ENCODE data around the gene CRTC1.

The CRTC1 gene

DNA sequence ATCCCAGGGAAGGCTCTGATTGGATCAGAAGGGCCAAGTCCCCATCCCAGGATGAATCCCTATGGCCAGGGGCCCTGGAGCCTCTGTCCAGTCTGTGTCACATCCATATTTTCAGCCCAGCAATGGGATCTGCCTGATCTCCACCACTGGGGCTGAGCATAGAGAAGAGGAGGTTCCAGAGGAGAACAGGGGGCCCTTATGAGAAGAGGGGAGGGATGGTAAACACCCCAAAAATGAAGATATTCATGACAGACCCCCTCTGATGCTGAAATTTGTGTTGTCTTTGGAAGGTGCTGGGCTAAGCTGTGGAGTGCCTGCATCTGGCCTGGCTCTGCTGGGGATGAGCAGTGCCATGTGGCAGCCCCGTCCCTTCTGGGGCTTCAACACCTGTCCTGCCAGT lies 32.2 kb upstream of the CRTC1 start:
- in situ Hi-C loops (cut with HindIII; ENCODE audit: low sequenced_read_pairs): no loop called here

DNA sequence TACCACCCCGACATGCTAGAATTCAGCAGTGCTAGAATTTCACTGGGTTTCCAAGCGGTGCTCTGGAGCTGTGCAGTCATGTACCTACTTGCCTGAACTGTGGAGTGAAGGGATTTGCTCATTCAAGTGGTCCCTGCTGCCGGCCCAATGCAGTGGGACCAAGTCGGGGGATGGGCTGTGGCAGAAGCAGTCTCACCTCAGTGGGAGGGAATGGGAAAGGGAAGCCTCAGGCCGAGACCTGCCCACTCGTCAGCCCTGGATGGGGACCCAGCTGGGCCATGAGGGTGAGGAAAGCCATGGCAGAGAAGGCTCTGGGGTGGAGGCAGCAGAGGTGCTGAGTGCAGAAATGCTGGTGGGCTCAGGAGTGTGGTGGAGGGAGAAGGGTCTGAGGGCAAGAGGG lies 31.7 kb upstream of the CRTC1 start:
- in situ Hi-C loops (cut with HindIII; ENCODE audit: low sequenced_read_pairs): no loop called here

DNA sequence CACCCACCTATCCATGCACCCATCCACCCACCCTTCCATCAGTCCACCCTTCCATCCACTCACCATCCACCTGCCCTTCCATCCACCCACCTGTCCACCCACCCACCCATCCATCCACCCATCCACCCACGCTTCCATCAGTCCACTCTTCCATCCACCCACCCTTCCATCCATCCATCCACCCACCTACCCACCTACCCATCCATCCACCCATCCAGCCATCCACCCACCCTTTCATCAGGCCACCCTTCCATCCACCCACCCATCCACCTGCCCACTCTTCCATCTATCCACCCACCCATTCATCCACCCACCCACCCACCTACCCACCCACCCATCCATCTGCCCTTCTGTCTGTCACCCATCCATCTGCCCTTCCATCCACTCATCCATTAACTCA lies 29.6 kb upstream of the CRTC1 start:
- in situ Hi-C loops (cut with HindIII; ENCODE audit: low sequenced_read_pairs): no loop called here

DNA sequence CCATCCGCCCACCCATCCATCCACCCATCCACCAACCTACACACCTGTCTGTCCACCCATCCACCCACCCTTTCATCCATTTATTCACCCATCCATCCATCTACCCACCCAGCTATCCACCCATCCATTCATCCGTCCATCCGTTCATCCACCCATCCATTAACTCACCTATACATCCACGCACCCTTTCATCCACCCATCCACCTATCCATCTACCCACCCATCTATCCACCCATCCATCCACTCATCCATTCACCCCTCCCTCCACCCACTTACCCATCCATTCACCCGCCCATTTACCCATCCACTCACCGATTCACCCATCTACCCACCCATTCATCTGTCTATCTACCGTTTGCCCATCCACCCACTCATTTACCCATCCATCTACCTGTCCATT lies 29.0 kb upstream of the CRTC1 start:
- in situ Hi-C loops (cut with HindIII; ENCODE audit: low sequenced_read_pairs): no loop called here

DNA sequence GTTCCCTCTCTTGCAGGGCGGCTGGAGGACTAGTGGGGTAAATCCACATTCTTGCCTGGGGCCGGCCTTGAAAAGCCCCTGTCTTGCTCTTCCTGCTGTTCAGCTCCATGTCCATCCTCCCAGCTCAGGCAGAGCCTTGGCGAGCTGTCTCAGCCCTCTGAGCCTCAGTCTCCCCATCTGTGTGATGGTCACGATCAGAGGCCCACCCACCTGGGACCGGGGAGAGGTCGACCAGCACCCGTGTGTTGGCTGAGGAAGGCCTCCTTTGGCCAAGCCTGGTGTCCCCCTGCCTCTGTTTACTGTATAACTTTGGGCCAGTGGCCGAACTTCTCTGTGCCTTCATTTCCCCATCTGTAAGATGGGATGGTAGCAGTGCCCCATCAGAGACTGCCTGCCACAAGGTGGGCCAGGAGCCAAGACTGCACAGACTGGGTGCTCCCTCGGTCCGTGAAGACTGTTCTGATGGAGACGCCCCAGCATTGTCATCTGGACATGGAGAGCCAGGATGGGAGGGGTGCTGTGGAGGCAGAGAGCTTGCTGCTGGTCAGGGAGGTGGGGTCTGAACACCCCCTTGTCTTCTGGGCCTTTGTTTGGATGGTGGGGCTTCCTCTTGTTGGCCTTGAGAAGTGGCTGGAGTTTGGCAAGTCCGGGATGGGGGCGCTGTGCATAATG lies 28.2 kb upstream of the CRTC1 start:
- in situ Hi-C loops (cut with HindIII; ENCODE audit: low sequenced_read_pairs): no loop called here

DNA sequence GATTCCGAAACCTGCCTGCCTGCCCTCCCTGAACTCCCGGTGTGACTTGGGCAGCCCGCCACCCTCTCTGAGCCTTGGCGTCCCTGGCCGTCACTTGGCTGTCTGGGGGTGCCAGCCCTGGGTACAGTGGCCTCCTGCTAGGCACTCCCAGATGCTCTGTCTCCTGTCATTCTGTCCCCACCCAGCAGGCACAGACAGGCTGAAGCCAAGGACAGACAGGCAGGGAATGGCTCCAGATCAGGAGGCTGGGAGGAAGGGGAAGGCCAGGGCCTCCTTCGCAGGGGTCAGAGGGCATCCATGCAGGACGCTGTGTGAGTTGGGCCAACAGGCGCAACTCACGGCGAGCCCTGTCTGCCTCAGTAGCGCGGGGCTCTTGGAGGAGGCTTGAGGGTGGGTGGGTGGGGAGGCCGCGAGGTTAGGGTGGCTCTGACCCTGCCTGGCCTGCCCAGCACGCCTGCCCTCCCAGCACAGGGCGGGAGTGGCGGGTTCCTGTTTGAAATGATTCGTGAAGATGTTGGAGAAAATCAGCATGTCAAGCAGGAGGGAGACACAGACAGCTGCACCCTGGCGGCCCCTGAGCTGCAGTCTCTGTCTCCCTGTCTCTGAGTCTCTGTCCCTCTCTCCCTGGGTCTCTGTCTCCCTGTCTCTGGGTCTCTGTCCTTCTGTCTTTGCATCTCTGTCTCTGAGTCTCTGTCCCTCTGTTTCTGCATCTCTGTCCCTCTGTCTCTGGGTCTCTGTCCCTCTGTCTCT lies 27.0 kb upstream of the CRTC1 start:
- in situ Hi-C loops (cut with HindIII; ENCODE audit: low sequenced_read_pairs): no loop called here

DNA sequence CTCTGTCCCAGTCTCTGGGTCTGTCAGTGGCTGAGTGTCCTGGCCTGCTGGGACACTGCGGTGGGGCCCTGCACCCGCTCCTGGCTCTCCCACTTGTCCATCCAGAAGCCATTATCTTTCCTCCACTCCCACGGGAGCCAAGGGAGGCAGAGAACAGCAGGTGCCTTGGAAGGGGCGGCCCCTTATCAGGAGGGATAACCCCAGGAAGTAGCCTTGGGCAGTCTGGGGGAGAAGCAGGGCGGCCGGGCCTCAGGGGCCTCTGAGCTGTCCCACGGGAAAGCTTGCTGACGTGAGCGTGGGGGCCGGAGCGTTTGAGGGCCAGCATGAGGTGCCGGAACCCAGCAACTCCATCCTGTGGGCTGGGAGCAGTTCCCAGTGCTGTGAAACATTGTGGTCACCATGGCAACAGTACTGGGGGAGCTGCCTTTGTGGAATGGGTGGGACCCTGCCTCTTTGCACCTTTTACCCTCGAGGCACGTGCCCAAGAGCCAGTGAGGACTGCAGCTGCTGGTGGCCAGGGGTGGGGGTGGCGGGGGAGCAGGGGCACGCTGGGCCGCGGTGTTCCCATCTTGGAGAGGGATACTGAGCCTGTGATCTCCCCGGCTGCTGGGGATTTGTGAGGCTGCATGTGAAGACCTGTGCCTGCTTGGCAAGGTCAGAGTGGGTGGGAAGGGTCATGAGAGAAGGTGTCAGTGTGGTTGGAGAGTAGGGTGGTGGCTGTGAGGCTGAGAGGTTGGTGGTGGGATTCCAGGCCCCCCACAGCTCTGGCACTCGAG lies 25.7 kb upstream of the CRTC1 start:
- in situ Hi-C loops (cut with HindIII; ENCODE audit: low sequenced_read_pairs): no loop called here

DNA sequence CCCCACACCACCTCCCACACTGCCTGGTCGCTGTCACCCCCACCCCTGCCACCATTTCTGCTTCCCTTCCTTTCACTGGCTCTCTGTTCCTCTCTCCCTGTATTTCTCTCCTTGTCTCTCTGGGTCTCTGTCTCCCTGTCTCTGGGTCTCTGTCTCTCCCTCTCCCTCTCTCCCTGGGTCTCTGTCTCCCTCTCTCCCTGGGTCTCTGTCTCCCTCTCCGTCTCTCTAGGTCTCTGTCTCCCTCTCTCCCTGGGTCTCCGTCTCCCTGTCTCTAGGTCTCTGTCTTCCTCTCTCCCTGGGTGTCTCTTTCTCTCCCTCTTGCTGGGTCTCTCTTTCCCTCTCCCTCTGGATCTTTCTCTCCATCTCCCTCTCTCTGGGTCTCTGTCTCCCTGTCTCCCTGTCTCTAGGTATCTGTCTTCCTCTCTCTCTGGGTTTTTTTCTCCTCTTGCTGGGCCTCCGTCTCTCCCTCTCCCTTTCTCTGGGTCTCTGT lies 25.1 kb upstream of the CRTC1 start:
- in situ Hi-C loops (cut with HindIII; ENCODE audit: low sequenced_read_pairs): no loop called here

DNA sequence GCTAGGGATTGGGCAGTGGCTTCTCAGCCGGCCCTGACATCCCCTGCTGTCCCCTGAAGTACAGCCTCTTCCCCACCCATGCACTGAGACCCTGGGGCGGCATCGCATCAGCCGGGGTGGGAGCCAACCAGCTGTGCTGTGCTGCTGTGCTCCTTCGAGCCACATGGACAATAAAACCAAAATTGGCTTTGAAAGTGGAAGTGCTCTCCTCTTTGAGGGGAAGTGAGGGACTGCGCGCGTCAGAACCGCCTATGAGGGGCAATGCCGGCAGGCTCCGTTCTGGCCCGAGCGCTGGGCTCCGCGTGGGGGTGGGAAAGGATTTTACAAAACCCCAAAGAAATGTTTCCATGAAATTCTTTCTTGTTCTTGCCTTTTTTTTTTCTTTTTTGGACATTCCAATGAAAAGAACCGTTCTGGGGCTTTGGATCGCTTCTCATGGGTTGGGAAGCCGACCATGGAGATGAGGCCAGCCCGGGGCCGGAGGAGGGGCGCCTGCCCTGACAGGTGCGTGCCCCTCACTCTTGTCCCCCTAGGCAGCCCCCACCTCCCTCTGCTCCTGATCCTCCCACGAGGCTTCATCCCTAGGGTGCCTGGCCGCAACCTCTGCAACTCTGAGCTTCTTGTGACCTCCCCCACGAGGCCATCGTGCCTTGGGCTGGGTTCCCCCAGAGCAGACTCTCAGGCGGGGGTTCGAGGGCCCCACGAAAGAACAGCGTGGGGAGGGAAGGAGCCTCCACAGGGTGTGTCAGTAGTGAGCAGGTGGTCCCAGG lies 24.0 kb upstream of the CRTC1 start:
- in situ Hi-C loops (cut with HindIII; ENCODE audit: low sequenced_read_pairs): no loop called here

DNA sequence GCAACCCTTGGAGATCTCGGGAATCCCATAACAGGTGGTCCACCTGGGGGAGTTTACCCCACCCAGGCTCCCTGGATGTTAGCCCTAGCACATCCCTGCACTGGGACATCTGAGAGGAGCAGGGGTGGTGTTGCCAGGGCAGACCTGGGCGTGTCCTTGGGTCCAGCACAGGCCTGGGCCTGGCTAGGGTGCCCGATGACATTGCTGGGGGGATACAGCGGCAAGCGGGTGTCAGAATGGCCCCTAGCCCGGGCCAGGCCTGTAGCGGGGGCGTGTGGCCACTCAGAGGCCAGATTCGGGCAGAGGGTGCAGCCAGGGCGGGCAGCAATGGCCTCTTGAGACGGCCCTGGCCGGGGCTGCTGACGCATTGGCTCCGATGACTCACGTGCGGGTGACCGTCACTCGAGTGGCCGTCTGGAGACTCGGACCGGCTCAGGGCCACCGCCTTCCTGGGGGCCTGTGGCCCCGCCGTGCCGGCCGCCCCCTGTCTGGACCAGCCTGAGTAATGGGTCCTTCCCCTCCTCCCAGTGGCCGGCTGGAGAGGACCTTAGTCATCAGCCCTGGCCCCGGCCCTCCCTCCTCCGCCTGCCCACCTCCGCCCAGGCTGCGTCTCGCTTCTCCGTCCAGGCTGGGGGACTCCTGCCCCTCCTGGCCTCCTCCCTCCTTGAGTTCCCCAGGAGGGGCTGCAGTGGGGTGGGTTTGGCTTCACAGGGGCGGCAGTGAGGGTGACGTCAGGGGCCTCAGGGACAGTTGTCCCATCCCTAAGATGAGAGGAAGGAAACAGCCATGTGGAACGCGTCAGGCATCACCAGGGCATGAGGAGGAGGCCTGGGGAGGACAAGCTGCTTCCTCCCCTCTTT lies 23.2 kb upstream of the CRTC1 start:
- in situ Hi-C loops (cut with HindIII; ENCODE audit: low sequenced_read_pairs): no loop called here

DNA sequence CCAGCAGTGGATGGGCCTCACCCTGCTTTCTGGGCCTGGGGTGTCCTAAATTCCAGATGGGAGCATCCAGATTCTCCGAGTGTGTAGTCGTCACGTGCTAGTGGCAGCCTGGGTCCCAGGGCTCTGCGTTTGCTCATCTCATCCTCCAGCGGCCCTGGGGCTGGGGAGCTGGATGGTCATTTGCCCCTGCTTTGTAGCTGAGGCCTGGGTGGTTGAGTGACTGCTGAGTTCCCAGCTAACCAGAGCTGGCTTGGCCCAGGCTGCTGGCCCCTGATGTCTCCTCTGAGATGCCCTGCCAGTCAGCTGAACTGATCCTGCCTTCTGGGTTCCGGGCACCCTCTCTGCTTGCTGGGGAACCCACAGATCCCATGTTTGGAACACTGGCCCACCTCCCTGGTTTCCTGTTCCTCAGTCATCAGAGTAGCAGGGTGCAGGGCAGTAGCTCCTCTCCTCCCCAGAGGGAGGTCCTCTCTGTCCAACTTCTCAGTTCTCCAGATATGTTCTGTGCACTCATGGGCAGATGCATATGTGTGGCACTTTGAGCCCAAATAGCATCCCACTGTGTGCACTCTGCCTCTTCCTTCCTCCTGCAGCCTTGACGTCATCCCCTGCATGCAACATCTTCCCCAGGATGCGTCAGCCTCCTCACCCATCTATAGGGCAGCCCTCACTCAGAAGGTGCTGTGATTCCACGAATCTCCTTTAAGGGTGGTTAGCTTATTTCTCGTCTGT lies 22.4 kb upstream of the CRTC1 start:
- in situ Hi-C loops (cut with HindIII; ENCODE audit: low sequenced_read_pairs): no loop called here

DNA sequence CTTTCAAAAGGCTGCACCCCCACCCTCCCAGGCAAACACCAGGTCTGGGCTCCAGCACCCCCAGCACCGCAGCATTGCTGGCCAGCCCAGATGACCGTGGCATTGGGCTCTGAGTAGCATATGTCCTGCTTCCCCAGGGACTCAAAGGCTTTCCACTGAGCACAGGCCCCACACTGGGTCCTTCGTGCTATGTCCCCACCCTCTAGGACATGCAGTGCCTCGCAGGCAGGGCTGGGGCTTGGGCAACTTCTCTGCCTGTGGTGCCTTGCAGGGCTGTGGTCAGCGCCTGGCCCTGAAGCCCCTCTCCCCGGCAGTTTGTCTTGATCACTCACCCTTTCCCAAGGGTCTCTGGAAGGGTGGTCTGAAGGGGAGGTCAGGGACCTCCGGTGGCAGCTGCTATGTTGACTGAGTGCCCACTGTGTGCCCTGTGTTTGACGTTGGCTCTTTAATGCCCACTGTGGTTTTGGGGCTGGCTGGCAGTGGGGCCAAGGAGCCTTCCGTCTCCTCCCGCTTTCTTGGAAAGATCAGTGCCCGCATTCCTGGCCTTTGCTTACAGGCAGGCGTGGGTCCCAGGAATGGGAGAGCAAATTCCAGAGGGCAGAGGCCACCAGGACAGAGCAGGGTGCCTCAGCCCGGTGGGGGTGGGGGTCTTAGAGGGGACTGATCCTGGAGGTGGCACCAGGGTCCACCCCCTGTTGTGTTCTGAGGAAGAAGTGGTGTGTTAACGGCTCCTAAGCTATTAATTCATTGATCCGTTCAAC lies 20.3 kb upstream of the CRTC1 start:
- in situ Hi-C loops (cut with HindIII; ENCODE audit: low sequenced_read_pairs): no loop called here

DNA sequence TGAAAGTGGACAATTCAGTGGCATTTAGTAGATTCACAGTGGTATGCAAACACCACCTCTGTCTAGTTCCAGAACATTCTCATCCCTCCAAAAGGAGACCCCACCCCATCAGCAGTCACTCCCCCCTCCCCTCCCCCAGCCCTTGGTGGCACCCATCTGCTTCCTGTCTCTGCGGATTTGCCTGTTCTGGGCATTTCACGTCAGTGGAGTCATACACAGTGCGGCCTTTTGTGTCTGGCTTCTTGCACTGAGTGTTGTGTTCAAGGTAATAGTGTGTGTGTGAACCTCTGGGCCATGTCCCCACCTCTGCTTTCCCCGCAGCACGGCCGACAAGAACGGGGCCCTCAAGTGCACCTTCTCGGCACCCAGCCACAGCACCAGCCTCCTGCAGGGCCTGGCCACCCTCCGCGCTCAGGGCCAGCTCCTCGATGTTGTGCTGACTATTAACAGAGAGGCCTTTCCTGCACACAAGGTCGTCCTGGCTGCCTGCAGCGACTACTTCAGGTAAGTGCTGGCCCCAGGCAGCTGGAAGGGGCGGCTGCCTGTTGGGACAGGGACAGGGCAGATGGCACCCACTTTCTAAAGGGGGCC lies 19.4 kb upstream of the CRTC1 start:
- in situ Hi-C loops (cut with HindIII; ENCODE audit: low sequenced_read_pairs): no loop called here

DNA sequence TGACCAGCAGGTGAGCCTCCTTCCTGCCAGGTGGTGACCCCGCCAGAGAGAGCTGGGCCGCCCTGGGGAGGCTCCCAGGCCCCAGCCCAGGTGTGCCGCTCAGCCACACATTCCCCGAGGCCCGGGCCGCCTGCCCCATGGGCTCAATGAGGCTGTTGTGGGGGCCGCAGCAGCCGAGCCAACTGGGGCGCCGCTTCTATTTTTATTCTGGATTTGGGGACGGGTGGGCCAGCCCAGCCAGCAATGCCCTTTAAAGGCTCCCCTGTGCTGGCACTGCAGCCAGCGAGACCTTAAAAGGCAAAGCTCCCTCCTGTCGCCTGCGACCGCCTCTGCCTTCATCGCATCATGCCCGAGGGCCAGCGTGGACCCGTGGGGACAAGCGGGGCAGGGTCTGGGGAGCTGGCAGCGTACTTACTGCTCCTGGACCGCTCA lies 17.7 kb upstream of the CRTC1 start:
- in situ Hi-C loops (cut with HindIII; ENCODE audit: low sequenced_read_pairs): no loop called here

DNA sequence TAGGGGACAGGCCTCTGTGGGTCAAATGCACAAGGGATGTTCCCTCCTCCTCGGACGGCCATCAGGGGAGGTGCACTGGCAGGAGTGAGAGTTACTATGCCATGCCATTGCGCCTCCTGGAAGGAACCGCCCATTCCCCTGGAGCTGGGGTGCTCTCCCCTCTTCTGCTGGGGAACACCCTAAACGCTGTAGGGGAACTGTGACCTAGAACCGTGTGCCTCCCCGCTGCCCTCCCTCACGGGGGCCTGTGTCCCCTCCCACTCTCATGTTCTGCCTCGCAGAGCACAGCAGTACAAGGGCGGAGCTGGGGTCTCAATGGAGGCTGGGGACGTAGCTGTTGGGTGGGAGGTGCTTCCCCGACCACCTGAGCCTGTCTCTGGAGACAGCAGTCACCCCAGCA lies 17.2 kb upstream of the CRTC1 start:
- in situ Hi-C loops (cut with HindIII; ENCODE audit: low sequenced_read_pairs): no loop called here

DNA sequence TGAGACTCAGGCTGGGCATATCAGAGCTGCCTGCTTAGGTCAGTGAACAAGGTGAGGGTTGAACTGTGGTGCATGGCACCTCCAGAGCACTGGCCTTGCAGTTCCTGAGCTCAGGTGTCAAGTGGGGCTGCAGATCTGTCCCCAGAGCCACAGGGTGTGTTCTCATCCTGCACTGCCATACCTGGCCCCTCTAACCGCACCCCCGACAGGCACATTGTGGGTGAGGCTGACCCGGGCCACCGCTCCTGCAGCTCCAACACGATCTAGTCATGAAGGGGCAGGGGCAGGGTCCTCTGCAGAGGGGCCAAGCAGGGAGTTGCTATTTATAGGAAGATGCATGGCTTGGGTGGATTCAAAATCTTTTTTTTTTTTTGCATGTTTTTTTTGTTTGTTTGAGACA lies 16.7 kb upstream of the CRTC1 start:
- in situ Hi-C loops (cut with HindIII; ENCODE audit: low sequenced_read_pairs): no loop called here

DNA sequence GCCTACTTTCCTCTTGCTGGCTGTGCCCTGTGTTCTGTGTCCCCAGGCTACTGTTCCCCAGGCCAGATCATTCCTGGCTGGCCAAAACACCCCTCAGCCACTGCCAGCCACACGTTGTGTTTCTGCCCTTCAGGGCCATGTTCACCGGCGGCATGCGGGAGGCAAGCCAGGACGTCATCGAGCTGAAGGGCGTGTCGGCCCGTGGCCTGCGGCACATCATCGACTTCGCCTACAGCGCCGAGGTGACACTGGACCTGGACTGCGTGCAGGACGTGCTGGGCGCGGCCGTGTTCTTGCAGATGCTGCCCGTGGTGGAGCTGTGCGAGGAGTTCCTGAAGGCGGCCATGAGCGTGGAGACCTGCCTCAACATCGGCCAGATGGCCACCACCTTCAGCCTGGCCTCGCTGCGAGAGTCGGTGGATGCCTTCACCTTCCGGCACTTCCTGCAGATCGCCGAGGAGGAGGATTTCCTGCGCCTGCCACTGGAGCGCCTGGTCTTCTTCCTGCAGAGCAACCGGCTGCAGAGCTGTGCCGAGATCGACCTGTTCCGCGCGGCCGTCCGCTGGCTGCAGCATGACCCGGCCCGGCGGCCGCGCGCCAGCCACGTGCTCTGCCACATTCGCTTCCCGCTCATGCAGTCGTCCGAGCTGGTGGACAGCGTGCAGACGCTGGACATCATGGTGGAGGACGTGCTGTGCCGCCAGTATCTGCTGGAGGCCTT lies 15.8 kb upstream of the CRTC1 start:
- in situ Hi-C loops (cut with HindIII; ENCODE audit: low sequenced_read_pairs): no loop called here

DNA sequence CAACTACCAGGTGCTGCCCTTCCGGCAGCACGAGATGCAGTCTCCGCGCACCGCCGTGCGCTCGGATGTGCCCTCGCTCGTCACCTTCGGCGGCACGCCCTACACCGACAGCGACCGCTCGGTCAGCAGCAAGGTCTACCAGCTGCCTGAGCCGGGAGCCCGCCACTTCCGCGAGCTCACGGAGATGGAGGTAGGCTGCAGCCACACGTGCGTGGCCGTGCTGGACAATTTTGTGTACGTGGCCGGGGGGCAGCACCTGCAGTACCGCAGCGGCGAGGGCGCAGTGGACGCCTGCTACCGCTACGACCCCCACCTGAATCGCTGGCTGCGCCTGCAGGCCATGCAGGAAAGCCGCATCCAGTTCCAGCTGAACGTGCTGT lies 15.2 kb upstream of the CRTC1 start:
- in situ Hi-C loops (cut with HindIII; ENCODE audit: low sequenced_read_pairs): no loop called here
